KBM-7 (cell line): ENCODE results near the gene PRSS48.
"Not testable (repeated sequence)": the region's sequence is repeated elsewhere in the genome, so short reads cannot be mapped to it uniquely, and the experiment has no call there.

Experiments
- DNase-seq: peaks from one replicate; pipeline ENCODE4 v3.0.0-alpha.2; 2015
- in situ Hi-C: fragments of 300-500 bp; cut with MboI; formaldehyde crosslinking; loops from 2 replicates; pipeline ENCODE4 v1.14.3; 2020; ENCODE audit warnings: low sequenced_read_pairs, low pct_unique_long_range_greater_than_20kb, mixed read lengths

The PRSS48 gene

GRCh38 chr4:151257704-151258103 lies 19.3 kb upstream of the PRSS48 start:
- in situ Hi-C loops, result no loop called here
- no peak for DNase-seq

- DNase-seq, result no peak
- in situ Hi-C loops, result no loop called here
These were observed 17.2 kb upstream of the PRSS48 start for GRCh38 chr4:151259752-151260151.

GRCh38 chr4:151260526-151260925 lies 16.4 kb upstream of the PRSS48 start:
- in situ Hi-C loops, result no loop called here
- no peak for DNase-seq

DNA sequence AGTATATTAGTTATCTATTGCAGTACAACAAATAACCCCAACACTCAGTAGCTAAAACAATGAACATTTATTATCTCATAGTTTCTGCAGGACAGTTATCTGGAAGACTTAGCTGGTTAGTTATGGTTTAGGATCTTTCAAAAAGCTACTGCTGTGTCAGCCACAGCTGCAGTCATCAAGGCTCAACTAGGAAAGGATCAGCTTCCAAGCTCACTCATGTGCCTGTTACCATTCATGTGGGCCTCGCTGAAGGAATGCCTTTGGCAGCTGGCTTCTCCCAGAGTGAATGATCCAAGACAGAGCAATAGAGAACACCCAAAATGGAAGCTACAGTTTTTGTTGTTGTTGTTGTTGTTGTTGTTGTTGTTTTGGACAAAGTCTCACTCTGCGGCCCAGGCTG lies 13.5 kb upstream of the PRSS48 start:
- in situ Hi-C loops, result no loop called here

DNA sequence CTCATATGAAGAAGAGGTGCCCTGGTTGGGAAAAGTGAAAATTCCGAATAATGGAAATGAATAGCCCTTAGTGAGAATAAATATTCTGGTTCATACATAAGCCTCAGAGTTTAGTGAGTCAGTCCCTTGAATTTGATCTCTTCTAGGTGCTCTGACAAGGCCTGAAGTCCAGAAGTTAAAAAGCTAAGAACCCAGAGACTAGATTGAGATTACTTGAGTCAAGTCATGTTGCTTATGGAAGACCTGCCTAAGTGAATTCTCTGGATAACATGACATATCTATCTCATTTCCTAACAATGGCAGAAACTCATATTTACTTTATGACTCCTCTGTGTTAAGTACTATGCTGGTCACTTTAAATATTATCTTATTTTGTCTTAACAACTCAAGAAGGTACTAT lies 10.5 kb upstream of the PRSS48 start:
- no peak for DNase-seq
- in situ Hi-C loops, result no loop called here

More for the DNA sequence above, 13.5 kb upstream of the PRSS48 start:
- DNase-seq, result no peak

GRCh38 chr4:151267104-151267503 lies 9.9 kb upstream of the PRSS48 start:
- in situ Hi-C loops, result no loop called here
- no peak for DNase-seq

DNA sequence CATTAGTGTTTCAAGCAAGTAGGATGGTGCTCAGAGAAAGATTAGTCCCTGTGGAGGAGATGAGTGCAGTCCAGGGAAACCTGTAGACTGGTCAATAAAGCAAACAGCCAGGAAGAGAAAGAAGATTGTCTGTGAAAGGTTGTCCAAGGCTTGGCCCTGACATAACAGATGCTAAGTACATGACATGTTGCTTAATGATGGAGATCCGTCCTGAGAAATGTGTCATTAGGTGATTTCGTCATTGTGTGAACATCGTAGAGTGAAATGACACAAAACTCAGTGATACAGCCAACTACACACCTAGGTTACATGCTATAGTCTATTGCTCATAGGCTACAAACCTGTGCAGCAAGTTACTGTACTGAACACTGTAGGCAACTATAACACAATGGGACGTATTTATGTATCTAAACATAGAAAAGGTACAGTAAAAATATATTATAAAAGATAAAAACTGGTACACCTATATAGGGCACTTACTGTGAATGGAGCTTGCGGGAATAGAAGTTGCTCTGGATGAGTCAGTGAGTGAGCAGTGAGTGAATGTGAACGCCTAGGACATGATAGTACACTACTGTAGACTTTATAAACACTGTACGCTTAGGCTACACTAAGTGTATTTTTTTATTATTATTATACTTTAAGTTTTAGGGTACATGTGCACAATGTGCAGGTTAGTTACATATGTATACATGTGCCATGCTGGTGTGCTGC lies 9.0 kb upstream of the PRSS48 start:
- no peak for DNase-seq
- in situ Hi-C loops, result no loop called here

DNA sequence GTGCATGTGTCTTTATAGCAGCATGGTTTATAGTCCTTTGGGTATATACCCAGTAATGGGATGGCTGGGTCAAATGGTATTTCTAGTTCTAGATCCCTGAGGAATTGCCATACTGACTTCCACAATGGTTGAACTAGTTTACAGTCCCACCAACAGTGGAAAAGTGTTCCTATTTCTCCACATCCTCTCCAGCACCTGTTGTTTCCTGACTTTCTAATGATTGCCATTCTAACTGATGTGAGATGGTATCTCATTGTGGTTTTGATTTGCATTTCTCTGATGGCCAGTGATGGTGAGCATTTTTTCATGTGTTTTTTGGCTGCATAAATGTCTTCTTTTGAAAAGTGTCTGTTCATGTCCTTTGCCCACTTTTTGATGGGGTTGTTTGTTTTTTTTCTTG lies 8.1 kb upstream of the PRSS48 start:
- in situ Hi-C loops, DNase-seq: not testable (repeated sequence)

- in situ Hi-C loops, result no loop called here
- DNase-seq, result no peak
These were observed 7.7 kb downstream of the PRSS48 start for GRCh38 chr4:151284534-151285245.

DNA sequence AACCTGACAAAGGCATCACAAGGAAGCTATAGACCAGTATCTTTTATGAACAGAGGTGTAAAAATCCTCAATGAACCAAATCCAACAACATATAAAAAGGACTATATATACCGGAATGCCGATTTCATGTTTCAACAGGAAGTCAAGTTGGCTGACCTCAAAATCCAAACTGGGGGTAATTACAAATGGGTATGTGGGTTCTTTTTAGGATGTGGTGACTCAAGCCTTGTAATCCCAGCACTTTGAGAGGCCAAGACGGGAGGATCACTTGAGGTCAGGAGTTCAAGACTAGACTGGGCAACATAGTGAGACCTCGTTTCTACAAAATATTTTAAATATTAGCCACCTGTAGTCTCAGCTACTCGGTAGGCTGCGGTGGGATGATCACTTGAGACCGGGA lies 10.4 kb downstream of the PRSS48 start:
- DNase-seq, result no peak
- in situ Hi-C loops, result no loop called here

DNA sequence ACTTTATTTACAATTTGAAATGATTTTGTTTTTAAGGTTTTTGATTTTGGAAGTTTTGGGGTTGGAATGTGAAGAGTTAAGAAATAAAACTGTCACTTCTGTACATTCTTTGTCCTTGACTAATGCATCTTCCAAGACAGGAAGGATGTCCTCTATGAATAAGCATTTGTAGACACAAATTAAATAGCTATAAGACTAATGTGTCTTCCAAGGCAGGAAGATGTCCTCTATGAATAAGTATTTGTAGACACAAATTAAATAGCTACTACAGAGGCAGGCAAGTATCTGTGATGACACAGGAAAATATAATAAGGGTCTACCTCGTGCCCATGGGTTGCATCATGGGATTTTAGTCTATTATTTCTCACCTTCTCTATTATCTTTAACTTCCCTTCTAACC lies 14.5 kb downstream of the PRSS48 start:
- no peak for DNase-seq
- in situ Hi-C loops, result no loop called here

- in situ Hi-C loops, result no loop called here
- no peak for DNase-seq
These were observed 15.1 kb downstream of the PRSS48 start for GRCh38 chr4:151292038-151292437.

- in situ Hi-C loops, result no loop called here
- DNase-seq, result no peak
These were observed 18.0 kb downstream of the PRSS48 start for GRCh38 chr4:151294833-151295496.

GRCh38 chr4:151296227-151296626 lies 19.3 kb downstream of the PRSS48 start:
- in situ Hi-C loops, result no loop called here
- no peak for DNase-seq

GRCh38 chr4:151297170-151297569 lies 20.2 kb downstream of the PRSS48 start:
- in situ Hi-C loops, result no loop called here

DNA sequence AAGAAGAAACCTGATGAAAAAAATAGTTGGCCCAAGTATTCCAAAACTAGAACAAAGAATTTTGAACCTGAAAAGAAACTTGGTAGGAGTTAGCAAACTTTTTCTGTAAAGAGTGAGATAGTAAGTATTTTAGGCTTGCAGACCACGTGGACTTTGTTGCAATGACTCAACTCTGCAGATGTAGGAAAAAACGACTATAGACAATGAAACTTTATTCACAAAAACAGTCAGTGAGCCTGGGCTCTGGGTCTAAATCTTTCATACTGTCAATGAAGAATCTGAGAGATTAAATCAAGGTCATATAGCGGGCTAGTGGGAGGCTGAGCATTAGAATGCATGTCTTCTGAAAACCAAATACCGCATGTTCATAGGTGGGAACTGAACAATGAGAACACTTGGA lies 25.5 kb downstream of the PRSS48 start:
- in situ Hi-C loops, result no loop called here
- no peak for DNase-seq

More at GRCh38 chr4:151297170-151297569, 20.2 kb downstream of the PRSS48 start:
- no peak for DNase-seq

DNA sequence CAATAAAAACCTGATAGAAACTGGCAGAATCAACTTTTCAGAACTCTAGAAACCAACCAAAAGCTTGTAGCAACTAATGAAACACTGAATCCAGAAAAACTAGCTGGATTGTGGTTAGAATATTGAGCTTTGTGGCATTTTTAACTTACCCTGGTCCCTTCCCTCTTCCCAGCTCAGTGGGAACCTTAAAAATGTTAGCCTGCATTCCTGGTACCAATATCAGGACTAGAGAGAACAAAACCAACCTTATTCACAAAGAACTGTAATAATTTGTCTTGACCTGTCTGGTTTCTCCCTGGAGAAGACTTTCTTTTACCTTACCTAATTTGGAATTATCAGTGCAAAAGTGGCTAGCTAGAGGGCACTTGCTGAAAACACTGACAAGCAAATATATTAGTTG lies 27.3 kb downstream of the PRSS48 start:
- no peak for DNase-seq
- in situ Hi-C loops, result no loop called here

GRCh38 chr4:151304755-151305154 lies 27.8 kb downstream of the PRSS48 start:
- in situ Hi-C loops, result no loop called here
- no peak for DNase-seq

GRCh38 chr4:151310124-151310728 lies 33.3 kb downstream of the PRSS48 start:
- DNase-seq, result no peak
- in situ Hi-C loops, result no loop called here
